GM12874 (cell line): ENCODE measurements around the gene ATG7.

Source experiments
- CTCF ChIP-seq: IDR thresholded peaks from 2 replicates; pipeline ENCODE4 v1.5.1; 2011; ENCODE audit warnings: low read depth, mild to moderate bottlenecking, control low read depth, low read length, moderate library complexity; ENCODE audit not compliant: insufficient read depth

Gene ATG7

GRCh38 chr3:11288786-11289637, 16.8 kb downstream of the ATG7 start:
- TF ChIP-seq CTCF: no peak

GRCh38 chr3:11289864-11290263, 17.7 kb downstream of the ATG7 start:
- no peak for TF ChIP-seq CTCF

GRCh38 chr3:11290743-11291680, 18.8 kb downstream of the ATG7 start:
- no peak for TF ChIP-seq CTCF

DNA sequence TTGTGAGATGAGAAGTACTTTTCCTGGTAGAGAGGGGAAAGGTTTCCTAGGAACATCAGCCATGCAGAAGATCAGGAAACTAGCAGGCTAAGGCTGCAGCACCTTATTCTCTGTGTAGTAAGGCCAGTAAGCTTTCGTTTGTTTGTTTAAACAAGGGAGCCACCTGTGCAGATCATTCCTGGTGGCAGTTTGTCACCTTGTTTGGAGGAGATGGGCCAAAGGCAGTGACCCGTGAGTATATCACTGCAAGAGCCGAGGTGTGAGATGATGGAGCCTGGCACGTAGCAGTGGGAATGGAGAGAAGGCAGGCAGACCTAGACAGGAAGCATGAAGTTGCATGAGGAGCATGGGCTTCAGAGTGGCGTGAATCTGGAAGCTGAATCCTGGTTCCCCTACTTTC, 19.6 kb downstream of the ATG7 start:
- no peak for TF ChIP-seq CTCF

DNA sequence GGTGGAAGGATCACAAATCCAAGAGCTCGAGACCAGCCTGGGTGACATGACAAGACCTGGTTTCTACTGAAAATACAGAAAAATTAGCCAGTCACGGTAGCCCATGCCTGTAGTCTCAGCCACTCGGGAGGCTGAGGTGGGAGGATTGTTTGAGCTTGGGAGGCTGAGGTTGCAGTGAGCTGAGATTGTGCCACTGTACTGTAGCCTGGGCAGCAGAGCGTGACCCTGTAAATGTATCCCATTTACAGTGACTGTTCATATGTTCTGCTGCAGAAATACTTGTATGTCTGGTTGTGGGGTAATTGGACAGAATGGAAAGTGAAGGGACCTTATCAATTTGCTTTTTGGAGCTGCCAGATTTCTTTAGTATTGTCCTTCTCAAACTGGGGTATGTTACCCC, 24.9 kb downstream of the ATG7 start:
- TF ChIP-seq CTCF: no peak

GRCh38 chr3:11300970-11301369, 28.8 kb downstream of the ATG7 start:
- TF ChIP-seq CTCF: no peak

DNA sequence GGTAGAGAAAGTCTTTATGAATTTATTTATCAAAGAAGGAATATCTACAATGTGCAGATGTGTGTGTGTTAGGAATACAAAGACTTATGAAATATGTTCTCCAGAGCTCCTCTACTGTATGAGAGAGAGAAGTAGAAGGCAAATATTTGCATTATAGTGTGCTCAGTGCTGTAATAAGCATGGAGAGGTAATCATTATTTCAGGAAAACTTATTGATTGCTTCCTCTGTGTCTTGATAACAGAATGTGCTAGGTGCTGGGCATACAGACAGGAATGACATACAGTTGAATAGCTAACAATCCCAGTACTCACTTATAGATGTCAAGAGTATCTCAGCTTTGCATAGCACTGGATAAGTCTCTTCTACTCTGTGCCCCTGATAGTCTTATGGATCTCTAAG, 30.2 kb downstream of the ATG7 start:
- no peak for TF ChIP-seq CTCF
